Activated naive CD4-positive, alpha-beta T cell treated with anti-CD3 and anti-CD28 coated beads, Interleukin-2, amount 10 ng/mL, durations not matched to agents 7 days and 5 days (primary cell): ENCODE measurements around the gene FNDC8.
A peak's percentile ranks its signal among the peaks of the same experiment; 100 is the strongest.
"Not testable (repeated sequence)": the region's sequence is repeated elsewhere in the genome, so short reads cannot be mapped to it uniquely, and the experiment has no call there.

Experiments
- CTCF ChIA-PET: fragments of 350-600 bp; sonication (Branson Sonifier 250); formaldehyde crosslinking; loops from one replicate; lab custom pipeline; 2021; ENCODE audit warnings: antibody characterized with exemption; lab: Charles Lee
- DNase-seq: peaks from one replicate; pipeline ENCODE4 v3.0.0-alpha.2; 2020
- H3K27ac Mint-ChIP-seq: one replicate; pipeline ENCODE4 v1.8.0; 2021; ENCODE audit warnings: mild to moderate bottlenecking, moderate library complexity, mixed read lengths
- H3K27me3 Mint-ChIP-seq: one replicate; pipeline ENCODE4 v1.8.0; 2021; ENCODE audit warnings: mild to moderate bottlenecking, mixed read lengths
- H3K36me3 Mint-ChIP-seq: one replicate; pipeline ENCODE4 v1.8.0; 2021; ENCODE audit warnings: mixed read lengths
- H3K4me1 Mint-ChIP-seq: one replicate; pipeline ENCODE4 v1.8.0; 2021; ENCODE audit warnings: mixed read lengths
- H3K4me3 Mint-ChIP-seq: one replicate; pipeline ENCODE4 v1.8.0; 2021; ENCODE audit warnings: mild to moderate bottlenecking, moderate library complexity, mixed read lengths
- H3K9me3 Mint-ChIP-seq: one replicate; pipeline ENCODE4 v1.8.0; 2021; ENCODE audit warnings: mixed read lengths

FNDC8 gene

GRCh38 chr17:35175638-35176415, 54.4 kb downstream of the FNDC8 start:
- CTCF ChIA-PET: interaction anchor here (1.5 kb wide), 1 partner anchor 38 kb away, joined by 4 read pairs; no protein-coding TSS in a partner anchor
- H3K4me1 Mint-ChIP-seq: peaks cover 67% of the 10 kb centered on the region
- peaks cover 9% of the 10 kb centered on the region for H3K9me3 Mint-ChIP-seq
- peaks cover 10% of the 10 kb centered on the region for H3K27me3 Mint-ChIP-seq
- no peak for DNase-seq
- H3K4me3 Mint-ChIP-seq: no peak overlapping the region
- peaks cover 14% of the 10 kb centered on the region for H3K36me3 Mint-ChIP-seq
- H3K27ac Mint-ChIP-seq: no peak overlapping the region

GRCh38 chr17:35176897-35177296, 55.5 kb downstream of the FNDC8 start:
- Mint-ChIP-seq H3K27me3 (peaks cover 14% of the 10 kb centered on the region), H3K4me3 (no peak overlapping the region), H3K27ac (peak overlapping the region; percentile 92), H3K9me3 (peaks cover 9% of the 10 kb centered on the region), H3K36me3 (peaks cover 14% of the 10 kb centered on the region), H3K4me1 (peaks cover 59% of the 10 kb centered on the region)
- CTCF ChIA-PET: no interaction called here
- no peak for DNase-seq

- Mint-ChIP-seq H3K27me3 (peaks cover 17% of the 10 kb centered on the region), H3K4me1 (peaks cover 46% of the 10 kb centered on the region), H3K36me3 (peaks cover 11% of the 10 kb centered on the region)
- not testable (repeated sequence) for H3K27ac Mint-ChIP-seq, H3K9me3 Mint-ChIP-seq, H3K4me3 Mint-ChIP-seq, DNase-seq
- CTCF ChIA-PET: interaction anchor here (0.9 kb wide), 1 partner anchor 360 kb away, joined by 3 read pairs; no protein-coding TSS in a partner anchor
Observed at GRCh38 chr17:35179379-35179778, 58.0 kb downstream of the FNDC8 start.
